HG03354 (cell line): ENCODE results near the gene TCF7.
A peak's percentile ranks its signal among the peaks of the same experiment; 100 is the strongest.

Source experiments
- ATAC-seq: cut with Tn5 transposase; IDR thresholded peaks from one replicate; pipeline ENCODE4 v1.9.1; 2021; ENCODE audit warnings: mild to moderate bottlenecking; ENCODE audit not compliant: unreplicated experiment, poor library complexity, severe bottlenecking

TCF7 gene

DNA sequence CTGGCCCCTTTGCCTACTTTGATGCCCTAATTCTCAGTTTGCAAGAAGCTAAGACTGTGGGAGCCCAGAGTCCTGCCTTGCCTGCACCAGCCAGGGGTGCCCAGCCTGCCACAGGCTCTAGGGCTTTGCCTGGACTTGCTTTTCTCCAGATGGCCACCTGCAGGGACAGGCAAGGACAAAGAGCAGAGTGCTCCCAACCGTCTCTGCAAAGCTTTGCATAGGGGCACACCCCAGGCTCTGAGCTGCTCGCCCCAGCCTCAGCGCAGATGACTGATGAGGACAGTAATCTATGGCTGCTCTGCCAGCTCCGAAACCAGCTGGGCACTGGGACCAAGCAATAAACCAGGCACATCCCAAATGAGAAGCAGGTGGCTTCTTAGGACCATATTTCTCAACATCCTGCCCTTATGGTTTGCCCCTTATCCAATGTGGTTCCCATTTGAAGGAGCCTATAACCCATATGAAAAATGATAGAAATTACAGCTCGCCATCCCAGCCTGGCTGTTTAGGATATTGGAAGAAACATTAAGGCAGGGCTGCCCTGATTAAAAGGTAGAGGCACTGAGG lies 25.4 kb upstream of the TCF7 start:
- ATAC-seq, result no peak

- no peak for ATAC-seq
These were observed 24.0 kb upstream of the TCF7 start for GRCh38 chr5:134090522-134090921.

DNA sequence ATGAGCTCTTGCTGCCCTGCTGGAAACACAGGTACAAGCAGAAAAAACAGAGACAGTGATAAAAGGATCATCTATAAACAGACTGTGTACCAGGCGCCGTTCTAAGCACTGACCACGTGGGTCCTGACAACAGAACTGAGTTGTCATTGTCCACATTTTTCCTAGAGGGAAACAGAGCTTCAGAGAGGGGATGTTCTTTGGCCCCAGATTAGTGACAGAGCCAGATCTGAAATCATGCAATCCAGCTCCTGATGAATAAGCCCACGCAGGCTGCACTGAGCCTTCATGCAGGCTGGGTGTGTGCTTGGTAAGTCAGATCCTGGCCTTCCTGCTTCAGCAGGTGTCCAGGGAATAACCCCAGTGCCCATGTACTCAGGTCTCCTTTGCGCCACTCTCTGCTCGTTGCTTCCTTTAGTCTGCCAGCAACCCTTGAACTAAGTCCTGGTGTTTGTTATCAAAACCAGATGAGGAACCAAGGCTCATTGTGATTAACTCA lies 22.8 kb upstream of the TCF7 start:
- no peak for ATAC-seq

GRCh38 chr5:134092875-134093274 lies 21.6 kb upstream of the TCF7 start:
- no peak for ATAC-seq

DNA sequence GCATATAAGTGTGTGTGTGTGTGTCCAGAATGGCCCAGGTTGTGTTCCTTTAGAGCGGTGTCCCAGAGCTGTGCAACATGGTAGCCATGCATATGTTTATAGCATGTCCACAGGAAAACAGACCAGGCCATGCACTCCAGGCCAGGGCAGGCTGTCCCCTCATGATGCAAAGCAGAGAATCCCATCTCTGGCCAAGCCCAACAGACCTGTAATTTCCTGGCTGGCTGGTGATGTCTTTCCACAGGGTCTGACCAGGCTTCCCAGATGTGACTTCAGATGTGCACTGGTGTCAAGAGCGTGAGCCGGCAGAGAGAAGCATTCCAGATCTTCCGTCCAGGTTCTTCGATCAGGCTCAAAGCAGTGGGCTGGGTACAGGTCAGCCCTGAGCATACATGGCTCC lies 21.1 kb upstream of the TCF7 start:
- no peak for ATAC-seq

DNA sequence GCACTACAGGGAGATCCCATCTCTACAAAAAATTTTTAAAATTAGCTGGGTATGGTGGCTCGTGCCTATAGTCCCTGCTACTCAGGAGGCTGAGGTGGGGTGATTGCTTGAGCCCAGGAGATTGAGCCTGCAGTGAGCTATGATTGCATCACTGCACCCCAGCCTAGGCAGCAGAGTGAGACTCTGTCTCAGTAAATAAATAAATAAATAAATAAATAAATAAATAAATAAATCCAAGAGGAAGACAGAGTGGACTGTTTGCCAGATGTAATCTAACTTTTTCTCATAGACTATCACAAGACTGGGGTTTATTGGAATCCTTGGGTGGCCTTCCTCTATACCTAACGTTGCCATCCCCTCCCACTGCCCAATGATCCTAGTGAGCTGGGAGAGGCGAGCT lies 19.2 kb upstream of the TCF7 start:
- ATAC-seq, result no peak

- no peak for ATAC-seq
These were observed 18.4 kb upstream of the TCF7 start for GRCh38 chr5:134095887-134096589.

- no peak for ATAC-seq
These were observed 17.2 kb upstream of the TCF7 start for GRCh38 chr5:134097211-134097749.

GRCh38 chr5:134098690-134099089 lies 15.8 kb upstream of the TCF7 start:
- no peak for ATAC-seq

- no peak for ATAC-seq
These were observed 15.1 kb upstream of the TCF7 start for GRCh38 chr5:134099288-134099872.

GRCh38 chr5:134099939-134100282 lies 14.6 kb upstream of the TCF7 start:
- no peak for ATAC-seq

DNA sequence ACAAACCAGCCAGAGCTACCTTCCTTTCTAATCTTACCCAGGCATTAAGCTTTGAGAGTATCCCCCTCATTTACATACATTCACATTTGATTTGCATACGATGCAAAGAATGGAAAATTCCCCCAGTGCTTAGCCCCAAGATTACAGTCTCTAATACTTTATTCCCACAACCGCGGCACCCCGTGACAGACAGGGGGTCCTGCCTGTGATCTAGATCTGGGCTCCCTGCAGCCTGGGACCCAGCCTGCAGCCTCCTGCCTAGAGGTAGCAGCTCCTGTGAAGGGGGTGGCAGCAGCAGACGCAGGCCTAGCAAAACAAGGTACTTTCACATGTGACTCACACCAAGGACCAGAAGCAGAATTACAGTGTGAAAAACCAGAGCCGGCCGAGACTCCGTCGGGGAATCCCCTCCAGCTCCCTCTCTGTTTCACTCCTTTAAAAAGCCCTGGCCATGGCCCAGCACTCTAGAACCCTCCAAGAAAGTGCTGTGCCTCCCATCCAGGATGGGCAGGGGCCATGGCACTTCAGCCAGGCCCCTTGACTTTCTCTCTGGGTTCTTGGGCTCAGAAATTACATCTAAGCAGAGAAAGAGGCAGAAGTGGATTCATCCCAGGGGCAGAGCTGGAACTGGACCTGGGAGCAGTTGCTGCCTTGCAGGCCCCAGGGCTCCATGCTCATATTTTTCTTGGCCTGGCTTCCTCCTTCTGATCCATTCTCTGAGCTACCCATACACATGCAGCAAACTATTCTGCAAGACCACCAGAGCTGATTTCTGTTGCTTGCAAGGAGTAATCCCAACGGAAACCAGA lies 14.0 kb upstream of the TCF7 start:
- peak; percentile 84 for ATAC-seq

DNA sequence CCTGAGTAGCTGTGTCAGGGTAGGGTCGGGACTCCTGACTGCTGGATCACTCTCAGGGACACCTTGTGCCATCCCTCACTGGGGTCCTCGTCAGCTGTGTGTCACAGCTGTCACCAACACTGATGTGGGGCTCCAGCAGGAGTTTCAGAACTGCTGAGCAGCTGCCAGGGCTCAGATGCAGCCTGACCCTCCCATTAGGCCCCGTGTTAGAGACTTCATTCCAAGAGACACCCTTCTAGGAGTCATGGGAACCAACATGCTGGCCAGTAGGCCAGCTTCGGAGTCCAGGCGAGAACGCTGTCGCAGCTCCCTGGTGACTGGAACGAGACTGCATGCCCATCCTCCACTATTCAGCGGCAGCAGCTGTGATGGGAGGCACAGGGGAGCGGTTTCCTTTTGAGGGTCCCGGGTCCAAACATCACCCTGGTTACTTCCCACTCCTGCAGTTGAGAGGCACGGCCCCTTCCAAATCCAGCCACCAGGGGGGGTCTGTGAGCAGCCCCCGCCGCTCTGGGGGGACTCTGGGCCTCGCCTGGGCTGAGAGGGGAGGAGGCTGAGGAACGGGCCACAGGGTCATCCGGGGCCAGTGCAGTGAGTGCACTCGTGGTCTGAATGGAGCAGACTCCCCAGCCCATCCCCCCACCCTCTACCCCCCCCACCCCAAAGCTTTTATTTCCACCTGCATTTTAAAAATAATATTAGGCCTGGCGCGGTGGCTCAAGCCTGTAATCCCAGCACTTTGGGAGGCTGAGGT lies 12.6 kb upstream of the TCF7 start:
- ATAC-seq, result peak; percentile 29

GRCh38 chr5:134103397-134103796 lies 11.1 kb upstream of the TCF7 start:
- ATAC-seq, result no peak

DNA sequence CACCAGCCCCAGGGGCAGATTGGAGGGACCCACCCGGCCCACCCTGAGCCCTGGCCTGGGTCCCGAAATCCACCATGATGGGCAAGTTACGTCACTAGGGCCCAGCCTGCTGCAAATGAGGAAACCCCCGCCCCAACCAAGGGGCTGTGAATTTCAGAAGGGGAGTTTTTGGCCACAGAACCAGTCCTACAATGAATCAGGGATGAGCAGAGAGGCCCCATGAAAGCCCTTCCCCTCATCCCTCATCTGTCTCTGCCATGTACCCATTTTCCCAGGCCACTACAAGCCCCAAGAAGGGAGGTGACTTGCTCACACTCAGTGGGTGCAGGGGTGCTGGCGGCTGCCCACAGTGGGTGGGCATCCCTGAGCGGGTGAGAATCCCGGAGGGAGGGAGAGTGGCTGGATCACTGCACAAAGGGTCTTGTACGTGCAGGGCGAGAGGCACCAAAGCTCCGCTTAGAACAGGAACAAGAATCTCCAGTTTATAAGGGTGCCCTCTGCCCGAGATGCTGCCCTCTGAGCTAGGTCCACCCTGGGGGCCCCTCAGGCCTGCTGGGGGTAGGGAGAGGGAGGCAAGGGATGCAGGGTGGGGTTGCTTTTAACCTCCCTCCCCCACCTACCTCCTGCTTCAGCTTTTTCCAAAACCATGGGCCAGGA lies 10.4 kb upstream of the TCF7 start:
- no peak for ATAC-seq

GRCh38 chr5:134106991-134107701 lies 7.3 kb upstream of the TCF7 start:
- no peak for ATAC-seq

DNA sequence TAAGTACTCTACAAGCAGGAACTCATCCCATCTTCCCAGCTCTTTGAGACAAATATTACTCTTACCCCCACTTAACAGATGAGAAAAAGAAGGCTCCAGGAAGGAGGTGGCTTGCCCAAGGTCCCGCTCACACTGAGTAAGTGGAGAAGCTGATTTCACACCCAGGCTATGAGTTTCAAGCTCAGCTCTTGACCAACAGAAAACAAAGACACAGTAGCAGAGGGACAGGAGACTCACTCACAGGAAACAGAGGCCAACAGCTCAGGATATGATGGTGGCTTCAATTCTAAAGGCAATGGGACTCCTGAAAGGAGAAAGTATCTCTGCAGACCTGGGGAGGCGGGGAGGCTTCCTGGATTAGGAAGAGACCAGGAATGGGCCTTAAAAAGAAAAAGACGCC lies 6.7 kb upstream of the TCF7 start:
- ATAC-seq, result no peak

GRCh38 chr5:134110382-134110781 lies 4.1 kb upstream of the TCF7 start:
- no peak for ATAC-seq
